ENCODE data around the gene ZFP36L1. TPM values are rescaled to one million over a fixed set of nuclear protein-coding genes. Genes with fewer than 3 reads are reported as not detected.

ZFP36L1 gene
- total RNA-seq, 1 donor from 2014 or later = 151 TPM

DNA sequence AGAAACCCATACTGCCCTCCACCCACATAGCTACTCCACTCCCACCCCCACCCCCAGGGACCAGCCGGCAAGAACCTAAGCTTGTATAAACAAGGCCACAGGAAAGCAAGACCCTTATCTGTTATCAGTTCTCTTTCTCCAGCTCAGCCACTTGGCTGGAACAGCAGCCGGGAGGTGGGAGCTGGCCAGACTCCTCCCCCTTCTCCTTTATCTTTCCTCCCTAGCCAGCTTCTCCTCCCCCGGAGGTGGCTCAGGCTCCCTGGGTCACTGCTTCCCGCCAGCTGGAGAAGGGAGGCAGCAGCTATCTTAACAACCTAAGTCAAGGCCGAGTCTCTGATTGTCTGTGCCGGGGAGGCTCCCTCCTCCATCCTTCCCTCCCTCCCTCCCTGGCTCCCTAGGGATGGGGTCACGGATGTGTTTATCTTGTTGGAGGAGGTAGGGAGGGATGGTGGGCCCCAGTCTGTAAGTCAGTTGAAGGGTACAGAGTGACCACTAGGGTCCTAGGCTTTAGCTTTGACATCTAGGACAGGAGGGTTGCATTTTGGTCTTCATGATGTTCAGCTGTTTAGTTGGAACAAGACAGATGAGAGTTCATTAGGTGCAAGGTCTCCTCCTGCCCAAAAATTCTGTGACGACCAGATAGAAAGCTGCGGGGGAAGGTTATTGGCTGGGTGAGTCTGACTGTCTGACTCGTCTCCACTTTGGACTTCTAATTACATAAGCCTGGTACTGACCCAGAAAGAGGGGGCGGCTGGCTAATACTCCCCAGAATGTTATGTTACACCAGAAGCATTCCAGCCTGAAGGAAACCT lies 29.7 kb downstream of the ZFP36L1 start:
- no peak for ATAC-seq

DNA sequence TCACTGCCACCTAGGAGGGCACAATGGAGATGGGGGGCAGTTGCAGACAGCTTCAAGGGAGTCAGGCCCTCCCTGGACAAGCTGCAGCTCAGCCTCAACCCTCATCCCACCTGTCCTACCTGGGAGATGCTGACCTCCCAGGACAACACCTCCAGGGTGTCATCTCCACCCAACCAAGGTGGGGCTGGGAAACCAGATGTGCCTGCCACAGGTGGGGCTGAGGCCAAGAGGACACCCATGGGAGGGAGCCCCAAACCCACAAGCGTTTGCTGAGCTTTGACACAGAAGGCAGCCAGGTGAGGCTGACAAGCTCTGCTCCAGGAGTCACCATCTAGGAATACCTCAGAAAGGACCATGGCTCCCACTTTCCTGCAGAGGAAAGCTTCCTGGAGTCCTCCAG lies 31.5 kb downstream of the ZFP36L1 start:
- ATAC-seq = no peak

GRCh38 chr14:68760761-68761160 lies 32.1 kb downstream of the ZFP36L1 start:
- ATAC-seq = no peak

- no peak for ATAC-seq
Measured at GRCh38 chr14:68759937-68760336, 32.9 kb downstream of the ZFP36L1 start.

- ATAC-seq = no peak
Measured at GRCh38 chr14:68759017-68759560, 33.8 kb downstream of the ZFP36L1 start.

GRCh38 chr14:68758301-68758700 lies 34.6 kb downstream of the ZFP36L1 start:
- no peak for ATAC-seq

DNA sequence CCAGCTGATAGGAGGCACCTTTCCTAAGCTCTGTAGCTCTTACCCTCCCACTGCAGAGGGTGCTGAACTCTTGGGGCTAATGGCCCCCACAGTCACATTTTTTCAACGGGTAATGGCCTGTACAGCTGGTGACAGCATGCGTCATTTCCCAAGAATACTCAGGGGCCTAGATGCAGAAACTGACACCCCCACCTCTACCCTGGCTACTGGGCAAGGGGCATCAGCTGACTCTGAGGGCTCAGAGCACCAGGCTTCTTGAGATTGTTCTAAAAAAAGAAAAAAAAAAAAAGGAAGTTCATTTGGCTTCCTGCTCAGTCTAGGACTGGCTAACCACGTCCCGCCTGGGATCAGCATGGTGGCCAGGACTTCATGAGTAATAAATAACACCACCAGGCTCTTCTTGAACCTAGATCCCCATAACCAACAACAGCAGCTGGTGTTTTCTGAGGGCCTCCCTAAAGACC lies 35.2 kb downstream of the ZFP36L1 start:
- no peak for ATAC-seq

DNA sequence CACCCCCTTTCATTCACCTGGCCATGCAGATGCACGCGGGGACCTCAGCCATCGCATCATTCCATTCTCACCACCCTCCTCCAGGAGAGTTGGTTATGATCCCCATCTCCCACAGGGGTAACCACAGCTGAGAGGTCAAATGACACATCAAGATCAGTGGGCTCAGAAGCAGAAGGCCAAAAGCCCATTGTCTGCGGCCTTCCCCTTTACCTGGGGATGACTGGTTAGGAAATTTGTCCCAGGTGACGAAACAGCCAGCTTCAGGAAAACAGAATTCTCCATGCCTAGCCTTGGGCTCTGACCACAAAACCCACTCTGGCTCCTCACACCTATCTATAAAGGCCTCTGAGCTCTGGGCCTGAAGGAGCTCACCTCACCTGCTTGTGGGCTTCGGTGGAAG lies 36.1 kb downstream of the ZFP36L1 start:
- ATAC-seq = no peak

- ATAC-seq = no peak
Measured at GRCh38 chr14:68756000-68756481, 36.8 kb downstream of the ZFP36L1 start.

GRCh38 chr14:68755016-68755353 lies 37.9 kb downstream of the ZFP36L1 start:
- no peak for ATAC-seq

DNA sequence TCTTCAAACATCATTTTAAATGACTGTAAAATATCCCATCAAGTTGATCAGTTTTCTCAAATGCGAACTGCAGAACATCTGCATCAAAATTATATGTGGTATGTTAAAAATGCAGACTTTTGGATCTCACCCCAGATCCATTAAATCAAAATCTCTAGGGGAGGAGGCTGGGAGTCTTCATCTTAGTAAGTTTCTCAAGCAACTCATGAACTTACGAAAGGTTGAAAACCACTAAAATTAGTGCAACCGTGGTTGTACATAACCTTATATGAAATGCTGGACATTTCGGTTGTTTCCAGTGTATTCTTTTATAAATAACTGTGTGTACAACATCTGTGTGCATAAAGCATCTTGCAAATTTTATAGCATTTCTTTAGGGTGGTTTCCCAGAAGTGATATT lies 39.2 kb downstream of the ZFP36L1 start:
- ATAC-seq = no peak

DNA sequence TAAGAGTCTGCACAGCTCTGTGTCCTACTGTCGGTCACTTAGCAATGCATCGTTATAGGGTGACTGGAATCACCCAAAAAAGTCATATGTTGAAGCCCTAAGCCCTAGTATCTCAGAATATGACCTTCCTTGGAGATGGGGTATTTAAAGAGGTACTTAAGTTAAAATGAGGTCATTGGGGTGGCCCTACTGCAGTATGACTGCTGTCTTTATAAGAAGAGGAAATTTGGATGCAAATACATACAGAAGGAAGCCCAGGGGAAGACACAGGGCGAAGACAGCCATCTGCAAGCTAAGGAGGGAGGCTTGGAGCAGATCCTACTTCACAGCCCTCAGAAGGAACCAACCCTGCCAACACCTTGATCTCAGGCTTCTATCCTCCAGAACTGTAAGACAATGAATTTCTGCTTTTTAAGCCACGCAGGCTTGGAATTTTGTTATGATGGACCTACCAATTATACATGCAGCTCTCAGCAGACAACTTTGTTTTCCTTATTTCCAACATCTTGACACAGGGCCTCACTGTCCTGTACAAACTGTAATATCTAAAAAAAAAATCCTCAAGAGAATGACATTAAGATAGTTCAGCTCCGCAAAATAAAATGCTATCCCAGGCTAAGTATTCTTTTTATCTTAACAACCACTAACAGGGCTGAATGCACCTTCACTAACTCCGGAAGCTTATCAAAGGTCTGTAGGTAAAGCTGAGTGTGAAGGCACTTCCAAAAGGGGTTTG lies 40.4 kb downstream of the ZFP36L1 start:
- ATAC-seq = no peak

DNA sequence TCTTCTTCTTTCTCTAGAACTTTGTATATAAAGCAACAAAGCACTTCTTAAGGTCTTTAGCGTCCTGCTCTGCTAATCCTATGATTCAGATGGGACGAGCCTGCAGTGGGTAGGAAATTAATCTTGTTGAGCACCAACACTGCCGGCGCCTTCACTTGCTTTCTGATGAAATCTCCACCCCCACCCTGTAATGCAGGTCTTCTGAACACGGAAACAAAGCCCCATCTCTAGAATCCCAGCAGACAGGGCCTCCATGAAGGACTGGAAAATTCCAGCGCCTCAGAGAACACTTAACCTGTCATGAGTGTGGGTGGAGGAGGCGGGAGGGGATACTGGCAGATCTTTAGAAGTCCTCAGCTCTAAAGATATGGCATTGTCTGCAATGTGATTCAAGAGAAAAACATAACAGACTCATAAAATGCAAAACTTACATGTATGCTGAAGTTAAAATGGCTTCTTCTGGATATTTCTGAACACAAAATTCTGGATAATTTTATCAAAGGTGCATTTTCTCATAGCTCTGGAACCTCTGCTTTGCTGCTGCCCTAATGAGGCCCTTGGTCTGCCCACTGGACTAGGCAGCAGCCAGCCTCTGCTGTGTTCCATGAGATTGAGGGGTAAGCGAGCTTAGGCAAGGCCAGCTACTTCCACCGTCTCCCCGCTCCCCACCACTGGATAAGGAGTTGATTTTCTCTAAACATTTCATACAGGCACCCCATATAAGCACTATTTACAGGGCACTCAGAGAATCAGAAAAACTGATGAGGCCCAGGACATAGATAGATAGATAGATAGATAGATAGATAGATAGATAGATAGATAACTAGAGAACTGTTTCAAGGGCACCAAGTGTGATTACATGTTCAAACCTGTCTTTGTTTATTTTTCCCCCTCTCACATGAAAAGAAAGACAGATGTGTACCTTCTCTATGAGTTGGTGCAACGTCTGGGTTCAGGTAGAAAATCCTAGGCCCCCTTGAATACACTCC lies 43.1 kb downstream of the ZFP36L1 start:
- peak; percentile 92 for ATAC-seq

DNA sequence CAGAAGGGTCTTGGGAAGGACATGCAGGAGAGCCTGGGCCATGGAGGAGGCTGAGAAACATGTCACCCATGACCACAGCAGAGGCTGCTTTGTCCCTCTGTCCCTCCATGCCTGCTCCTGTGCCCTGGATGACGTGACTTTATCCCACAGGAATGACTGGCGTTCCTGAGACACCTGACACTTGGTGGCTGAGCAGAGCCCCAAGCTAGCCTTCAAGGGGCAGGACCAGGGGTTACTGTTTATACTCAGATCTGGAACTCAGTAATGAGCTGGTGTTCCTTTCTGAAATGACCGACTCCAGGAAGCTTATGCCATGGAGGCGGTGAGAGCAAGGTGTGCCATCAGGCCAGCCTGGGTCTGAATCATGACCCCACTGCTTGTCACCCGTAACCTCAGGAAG lies 44.2 kb downstream of the ZFP36L1 start:
- peak; percentile 29 for ATAC-seq

DNA sequence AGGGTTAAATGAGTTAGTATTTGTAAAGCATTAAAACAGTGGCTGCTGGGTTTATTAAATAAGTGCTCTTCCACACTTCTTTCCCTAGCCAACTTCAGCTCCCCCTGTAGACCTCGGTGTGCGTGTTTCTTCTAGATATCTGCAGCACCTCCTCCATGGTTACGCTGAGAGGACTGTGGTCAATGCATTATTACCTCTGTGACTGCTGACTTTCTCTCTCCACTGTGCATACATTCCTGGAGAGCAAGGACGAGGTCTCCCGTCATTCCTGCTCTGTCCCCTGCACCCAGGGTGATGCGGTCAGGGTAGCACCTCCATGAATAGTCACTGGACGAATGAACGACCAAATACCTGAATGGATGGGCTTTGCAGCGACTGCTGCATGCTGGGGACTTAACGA lies 44.6 kb downstream of the ZFP36L1 start:
- no peak for ATAC-seq

DNA sequence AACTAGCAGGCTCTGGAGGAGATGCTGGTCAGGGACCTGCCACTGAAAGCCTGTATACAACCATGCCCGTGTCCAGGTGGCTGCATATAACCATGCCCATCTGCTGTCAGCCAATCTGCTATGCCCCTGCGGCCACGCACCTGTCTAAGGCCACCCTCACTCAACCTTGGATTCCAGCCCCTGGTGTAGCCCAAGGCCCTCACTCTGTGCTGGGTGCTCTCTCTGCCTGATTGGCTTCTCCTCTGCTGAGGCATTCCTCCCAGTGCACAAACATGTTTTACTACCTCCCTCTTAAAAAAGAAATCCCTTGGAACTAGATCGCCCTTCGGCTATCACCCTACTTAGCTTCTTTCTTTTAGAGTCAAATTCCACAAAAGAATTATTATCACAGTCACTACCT lies 45.5 kb downstream of the ZFP36L1 start:
- peak; percentile 49 for ATAC-seq

GRCh38 chr14:68744613-68745012 lies 48.3 kb downstream of the ZFP36L1 start:
- ATAC-seq = no peak

DNA sequence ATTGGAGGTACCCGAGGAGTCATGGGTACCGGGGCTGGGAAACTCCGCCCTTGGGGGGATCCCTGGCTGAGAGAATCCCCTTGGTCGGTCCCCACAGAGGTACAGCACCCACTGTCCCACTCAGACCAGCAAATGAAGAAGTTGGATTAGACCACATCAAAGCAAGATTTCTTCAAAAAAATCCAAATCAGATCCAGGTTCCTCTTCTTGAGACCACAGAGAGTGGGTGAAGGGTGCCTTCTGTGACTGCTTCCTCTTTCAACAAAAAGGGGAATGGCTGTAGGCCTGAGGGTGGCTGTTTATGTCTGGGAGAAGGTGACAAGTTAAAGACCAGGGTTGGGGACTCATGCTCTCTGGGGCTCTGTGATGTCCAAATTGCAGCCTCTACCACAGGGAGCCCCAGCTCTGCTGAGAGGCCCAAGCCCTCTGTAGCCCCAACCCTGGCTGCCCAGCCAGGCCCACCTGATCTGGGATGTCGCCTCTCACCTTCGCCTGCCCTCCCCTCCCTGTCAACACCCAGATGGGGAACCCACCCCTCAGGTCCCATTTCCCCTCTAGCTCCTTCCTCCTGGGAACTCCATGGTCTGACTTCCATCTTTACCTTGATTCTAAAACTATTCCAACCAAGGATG lies 50.9 kb downstream of the ZFP36L1 start:
- ATAC-seq = peak; percentile 66

GRCh38 chr14:68741477-68741791 lies 51.4 kb downstream of the ZFP36L1 start:
- ATAC-seq = no peak

DNA sequence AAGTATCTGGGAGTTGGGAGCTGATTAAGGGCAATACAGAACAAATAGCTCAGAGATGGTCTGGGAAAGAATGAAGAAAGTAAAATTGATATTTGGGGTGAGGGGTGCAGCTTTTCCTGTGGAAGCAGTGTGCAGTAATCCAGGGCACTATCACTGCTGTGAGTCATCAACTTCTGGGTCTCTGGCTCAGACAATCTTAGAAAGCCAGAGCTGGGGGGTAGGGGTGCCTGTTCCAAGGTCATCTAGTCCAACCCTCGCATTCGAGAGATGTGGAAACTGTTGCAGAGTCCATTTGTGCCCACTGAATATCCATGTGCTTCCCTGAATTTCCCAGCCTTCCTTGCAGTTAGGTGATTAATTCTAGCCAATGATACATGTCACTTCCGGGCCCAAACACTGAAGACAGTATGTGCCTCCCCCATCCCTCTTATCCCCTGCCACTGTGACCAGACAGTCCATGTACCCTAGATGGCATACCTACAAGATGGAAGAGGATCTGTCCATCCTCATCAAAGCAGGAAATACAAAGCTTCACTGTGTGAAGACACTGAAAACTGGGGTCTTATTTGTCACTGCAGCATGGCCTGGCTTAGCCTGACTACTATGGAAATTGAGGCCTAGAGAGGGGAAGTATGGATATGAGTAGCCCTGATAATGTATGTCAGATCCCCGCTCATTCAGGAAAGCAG lies 51.9 kb downstream of the ZFP36L1 start:
- ATAC-seq = no peak

- ATAC-seq = no peak
Measured at GRCh38 chr14:68739701-68740100, 53.2 kb downstream of the ZFP36L1 start.
